ENCODE measurements around the gene NOC4L. TPM values are rescaled to one million over a fixed set of nuclear protein-coding genes. Genes with fewer than 3 reads are reported as not detected.
"Not testable (repeated sequence)": the region's sequence is repeated elsewhere in the genome, so short reads cannot be mapped to it uniquely, and the experiment has no call there.

NOC4L gene
- total RNA-seq, 2 experiments from 2014 or later: 32.8 to 34.4 TPM

GRCh38 chr12:132187646-132188450 lies 43.6 kb downstream of the NOC4L start:
- ATAC-seq (no peak), DNase-seq (no peak)
- ChIA-PET CTCF (interaction anchor here (1.2 to 3.1 kb wide), 3 partner anchors 10 to 34 kb away, joined by 3 to 13 read pairs (median 3); no protein-coding TSS in a partner anchor), POLR2A (interaction anchor here (0.6 to 1.3 kb wide), 3 partner anchors 9 to 298 kb away, joined by 3 to 5 read pairs (median 3); no protein-coding TSS in a partner anchor)
- peak overlapping the region; percentile 90 for H3K4me3 Mint-ChIP-seq
- no peaks in the 10 kb centered on the region for H3K9me3 Mint-ChIP-seq (ENCODE audit: insufficient read depth)
- H3K27ac Mint-ChIP-seq: peak overlapping the region; percentile 39
- H3K36me3 Mint-ChIP-seq (ENCODE audit: low read depth): peaks cover 7% of the 10 kb centered on the region
- peaks cover 12% of the 10 kb centered on the region for H3K27me3 Mint-ChIP-seq (ENCODE audit: low read depth)
- H3K4me1 Mint-ChIP-seq (ENCODE audit: low read depth): peaks cover 54% of the 10 kb centered on the region

GRCh38 chr12:132188451-132188901 lies 44.2 kb downstream of the NOC4L start:
- Mint-ChIP-seq H3K27me3 (ENCODE audit: low read depth) (peaks cover 7% of the 10 kb centered on the region), H3K4me3 (peak overlapping the region; percentile 90), H3K9me3 (ENCODE audit: insufficient read depth) (peaks cover 1% of the 10 kb centered on the region), H3K4me1 (ENCODE audit: low read depth) (peaks cover 54% of the 10 kb centered on the region), H3K27ac (peak overlapping the region; percentile 60), H3K36me3 (ENCODE audit: low read depth) (peaks cover 7% of the 10 kb centered on the region)
- POLR2A ChIA-PET: interaction anchor here (1.2 to 1.3 kb wide), 3 partner anchors 10 to 17 kb away, joined by 3 to 6 read pairs (median 5); no protein-coding TSS in a partner anchor
- no peak for DNase-seq
- no peak for ATAC-seq
- CTCF ChIA-PET: interaction anchor here (1.6 to 3.1 kb wide), 3 partner anchors 10 to 35 kb away, joined by 3 to 13 read pairs (median 6); no protein-coding TSS in a partner anchor

- peaks cover 54% of the 10 kb centered on the region for H3K4me1 Mint-ChIP-seq (ENCODE audit: low read depth)
- CTCF ChIA-PET: interaction anchor here (1.6 to 3.1 kb wide), 3 partner anchors 11 to 35 kb away, joined by 3 to 13 read pairs (median 6); no protein-coding TSS in a partner anchor
- POLR2A ChIA-PET: interaction anchor here (0.7 to 1.3 kb wide), 3 partner anchors 10 to 256 kb away, joined by 3 to 6 read pairs (median 3); no protein-coding TSS in a partner anchor
- peak overlapping the region; percentile 82 for H3K27ac Mint-ChIP-seq
- H3K27me3 Mint-ChIP-seq (ENCODE audit: low read depth): peaks cover 5% of the 10 kb centered on the region
- ATAC-seq (no peak), DNase-seq (no peak)
- peaks cover 6% of the 10 kb centered on the region for H3K9me3 Mint-ChIP-seq (ENCODE audit: insufficient read depth)
- peaks cover 7% of the 10 kb centered on the region for H3K36me3 Mint-ChIP-seq (ENCODE audit: low read depth)
- peak overlapping the region; percentile 90 for H3K4me3 Mint-ChIP-seq
These were observed 44.7 kb downstream of the NOC4L start for GRCh38 chr12:132188916-132189325.

GRCh38 chr12:132189378-132190011 lies 45.2 kb downstream of the NOC4L start:
- POLR2A ChIA-PET: interaction anchor here (0.7 to 1.3 kb wide), 3 partner anchors 11 to 256 kb away, joined by 3 to 6 read pairs (median 3); no protein-coding TSS in a partner anchor
- H3K36me3 Mint-ChIP-seq (ENCODE audit: low read depth): peaks cover 7% of the 10 kb centered on the region
- H3K9me3 Mint-ChIP-seq (ENCODE audit: insufficient read depth): peaks cover 11% of the 10 kb centered on the region
- peaks cover 50% of the 10 kb centered on the region for H3K4me1 Mint-ChIP-seq (ENCODE audit: low read depth)
- ATAC-seq (peak; percentile 95), DNase-seq (peak; percentile 96)
- CTCF ChIA-PET: interaction anchor here (1.6 to 3.1 kb wide), 3 partner anchors 11 to 36 kb away, joined by 3 to 13 read pairs (median 6); no protein-coding TSS in a partner anchor
- peak overlapping the region; percentile 90 for H3K4me3 Mint-ChIP-seq
- peaks cover 1% of the 10 kb centered on the region for H3K27me3 Mint-ChIP-seq (ENCODE audit: low read depth)
- H3K27ac Mint-ChIP-seq: peak overlapping the region; percentile 86

GRCh38 chr12:132190012-132190755 lies 45.9 kb downstream of the NOC4L start:
- Mint-ChIP-seq H3K36me3 (ENCODE audit: low read depth) (peaks cover 7% of the 10 kb centered on the region), H3K27ac (peak overlapping the region; percentile 86), H3K27me3 (ENCODE audit: low read depth) (peaks cover 1% of the 10 kb centered on the region), H3K4me3 (peak overlapping the region; percentile 90), H3K4me1 (ENCODE audit: low read depth) (peaks cover 46% of the 10 kb centered on the region), H3K9me3 (ENCODE audit: insufficient read depth) (peaks cover 11% of the 10 kb centered on the region)
- peak; percentile 35 for ATAC-seq
- ChIA-PET POLR2A (no interaction called here), CTCF (interaction anchor here (1.6 kb wide), 1 partner anchor 28 kb away, joined by 6 read pairs; no protein-coding TSS in a partner anchor)
- peak; percentile 35 for DNase-seq

GRCh38 chr12:132190834-132191500 lies 46.7 kb downstream of the NOC4L start:
- no peaks in the 10 kb centered on the region for H3K27me3 Mint-ChIP-seq (ENCODE audit: low read depth)
- peak overlapping the region; percentile 5 for H3K4me3 Mint-ChIP-seq
- ATAC-seq (no peak), DNase-seq (no peak)
- peaks cover 39% of the 10 kb centered on the region for H3K4me1 Mint-ChIP-seq (ENCODE audit: low read depth)
- H3K36me3 Mint-ChIP-seq (ENCODE audit: low read depth): peaks cover 7% of the 10 kb centered on the region
- H3K9me3 Mint-ChIP-seq (ENCODE audit: insufficient read depth): peaks cover 11% of the 10 kb centered on the region
- POLR2A ChIA-PET: no interaction called here
- H3K27ac Mint-ChIP-seq: no peak overlapping the region
- CTCF ChIA-PET: no interaction called here

- ChIA-PET POLR2A (no interaction called here), CTCF (no interaction called here)
- Mint-ChIP-seq H3K36me3 (ENCODE audit: low read depth) (peaks cover 5% of the 10 kb centered on the region), H3K27me3 (ENCODE audit: low read depth) (no peaks in the 10 kb centered on the region), H3K4me3 (no peak overlapping the region), H3K4me1 (ENCODE audit: low read depth) (peaks cover 29% of the 10 kb centered on the region), H3K27ac (no peak overlapping the region), H3K9me3 (ENCODE audit: insufficient read depth) (peaks cover 11% of the 10 kb centered on the region)
- DNase-seq (no peak), ATAC-seq (no peak)
These were observed 47.7 kb downstream of the NOC4L start for GRCh38 chr12:132191715-132192553.

- Mint-ChIP-seq H3K9me3 (ENCODE audit: insufficient read depth) (peaks cover 11% of the 10 kb centered on the region), H3K27ac (no peak overlapping the region), H3K4me3 (no peak overlapping the region), H3K27me3 (ENCODE audit: low read depth) (no peaks in the 10 kb centered on the region), H3K4me1 (ENCODE audit: low read depth) (peaks cover 13% of the 10 kb centered on the region), H3K36me3 (ENCODE audit: low read depth) (peaks cover 3% of the 10 kb centered on the region)
- ATAC-seq: no peak
- no peak for DNase-seq
- ChIA-PET CTCF (no interaction called here), POLR2A (no interaction called here)
These were observed 49.8 kb downstream of the NOC4L start for GRCh38 chr12:132194056-132194455.

- H3K36me3 Mint-ChIP-seq (ENCODE audit: low read depth): no peaks in the 10 kb centered on the region
- H3K27ac Mint-ChIP-seq: no peak overlapping the region
- ChIA-PET CTCF (no interaction called here), POLR2A (no interaction called here)
- H3K27me3 Mint-ChIP-seq (ENCODE audit: low read depth): no peaks in the 10 kb centered on the region
- ATAC-seq (no peak), DNase-seq (no peak)
- no peak overlapping the region for H3K4me3 Mint-ChIP-seq
- peaks cover 11% of the 10 kb centered on the region for H3K9me3 Mint-ChIP-seq (ENCODE audit: insufficient read depth)
- peaks cover 9% of the 10 kb centered on the region for H3K4me1 Mint-ChIP-seq (ENCODE audit: low read depth)
These were observed 50.3 kb downstream of the NOC4L start for GRCh38 chr12:132194556-132194955.

GRCh38 chr12:132195242-132195641 lies 51.0 kb downstream of the NOC4L start:
- H3K27ac Mint-ChIP-seq; CTCF ChIA-PET; H3K4me1 Mint-ChIP-seq (ENCODE audit: low read depth); DNase-seq; H3K27me3 Mint-ChIP-seq (ENCODE audit: low read depth); H3K36me3 Mint-ChIP-seq (ENCODE audit: low read depth); ATAC-seq; H3K4me3 Mint-ChIP-seq: not testable (repeated sequence)
- peaks cover 11% of the 10 kb centered on the region for H3K9me3 Mint-ChIP-seq (ENCODE audit: insufficient read depth)
- POLR2A ChIA-PET: interaction anchor here (0.7 kb wide), 1 partner anchor 34 kb away, joined by 3 read pairs; no protein-coding TSS in a partner anchor

All from activated CD8-positive, alpha-beta T cell treated with anti-CD3 and anti-CD28 coated beads, Interleukin-2, amount 10 ng/mL, durations not matched to agents 7 days and 5 days (primary cell).